ENCODE data around the gene USP15. TPM values are rescaled to one million over a fixed set of nuclear protein-coding genes. Genes with fewer than 3 reads are reported as not detected.

USP15 gene
- total RNA-seq, 1 experiment from 2014 or later = 36.6 TPM

DNA sequence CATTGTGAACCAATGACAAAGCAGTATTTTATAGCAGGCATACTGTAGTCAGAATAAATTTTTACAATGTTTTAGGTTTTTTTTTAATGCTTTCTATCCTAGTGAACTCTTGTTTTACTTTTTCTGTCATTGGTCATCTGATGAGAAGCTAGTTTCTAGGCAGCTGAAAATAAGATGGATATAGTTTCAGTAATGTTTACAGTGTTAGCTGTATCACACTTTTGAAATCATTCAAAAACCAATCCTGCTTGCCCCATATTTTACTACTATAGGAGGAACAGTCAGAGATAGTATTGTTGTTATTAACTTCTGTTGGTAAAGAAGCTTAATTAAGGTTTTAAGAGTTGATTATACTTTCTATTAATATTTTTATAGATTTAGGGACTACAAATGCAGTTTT is 24.5 kb downstream of the USP15 start:
- H3K4me3 ChIP-seq = no peak overlapping the region
- no peak overlapping the region for H3K27ac ChIP-seq
- no peaks in the 10 kb centered on the region for H3K9me3 ChIP-seq (replicated peaks)
- DNase-seq = no peak
- no peaks in the 10 kb centered on the region for H3K36me3 ChIP-seq
- no peaks in the 10 kb centered on the region for H3K27me3 ChIP-seq
- no peaks in the 10 kb centered on the region for H3K4me1 ChIP-seq

DNA sequence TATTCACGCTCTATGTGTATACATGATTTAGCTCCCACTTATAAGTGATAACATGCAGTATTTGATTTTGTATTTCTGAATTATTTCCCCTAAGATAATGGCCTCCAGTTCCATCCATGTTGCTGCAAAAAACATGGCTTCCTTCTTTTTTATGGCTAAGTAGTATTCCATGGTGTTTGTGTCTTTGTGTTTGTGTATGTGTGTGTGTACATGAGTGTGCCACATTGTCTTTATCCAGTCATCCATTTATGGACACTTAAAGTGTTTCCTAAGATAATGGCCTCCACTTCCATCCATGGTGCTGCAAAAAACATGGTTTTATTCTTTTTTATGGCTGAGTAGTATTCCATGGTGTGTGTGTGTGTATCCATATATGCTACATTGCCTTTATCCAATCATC is 25.1 kb downstream of the USP15 start:
- Histone ChIP-seq H3K36me3 (no peaks in the 10 kb centered on the region), H3K27me3 (no peaks in the 10 kb centered on the region), H3K27ac (no peak overlapping the region), H3K9me3 (replicated peaks) (no peaks in the 10 kb centered on the region), H3K4me1 (no peaks in the 10 kb centered on the region), H3K4me3 (no peak overlapping the region)
- no peak for DNase-seq

DNA sequence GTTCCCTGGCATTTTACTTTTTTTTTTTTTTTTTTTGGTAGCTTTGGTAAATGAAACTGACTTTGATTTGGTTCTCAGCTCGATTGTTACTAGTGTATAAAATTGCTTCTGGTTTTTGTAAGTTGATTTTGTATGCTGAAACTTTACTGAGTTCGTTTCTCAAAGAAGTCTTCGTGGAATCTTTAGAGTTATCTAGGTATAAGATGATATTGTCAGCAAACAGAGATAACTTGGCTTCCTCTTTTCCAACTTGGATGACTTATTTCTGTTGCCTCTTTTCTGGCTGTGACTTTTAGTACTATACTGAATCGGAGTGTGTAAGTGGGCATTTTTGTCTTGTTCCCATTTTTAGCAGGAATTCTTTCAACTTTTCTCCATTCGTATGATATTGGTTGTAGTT is 28.1 kb downstream of the USP15 start:
- no peaks in the 10 kb centered on the region for H3K9me3 ChIP-seq (replicated peaks)

DNA sequence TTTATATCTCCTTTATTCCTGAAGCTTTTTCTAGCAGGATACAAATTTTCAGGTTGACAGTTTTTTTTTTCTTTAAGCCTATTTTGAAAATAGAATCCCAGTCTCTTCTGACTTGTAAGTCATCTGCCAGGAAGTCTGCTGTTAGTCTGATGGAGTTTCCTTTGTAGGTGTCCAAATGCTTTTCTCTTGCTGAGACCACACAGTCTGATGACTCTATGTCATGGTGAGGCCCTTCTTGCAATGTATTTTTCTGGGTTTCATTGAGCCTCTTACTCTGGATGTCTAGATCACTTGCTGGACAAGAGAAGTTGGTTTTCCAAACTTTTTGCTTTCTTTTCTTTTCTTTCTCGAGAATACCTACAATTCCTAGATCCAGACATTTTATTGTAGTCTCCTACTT is 30.6 kb downstream of the USP15 start:
- no peak for DNase-seq
- Histone ChIP-seq H3K27me3 (no peaks in the 10 kb centered on the region), H3K36me3 (peaks cover 8% of the 10 kb centered on the region), H3K9me3 (replicated peaks) (no peaks in the 10 kb centered on the region), H3K4me1 (no peaks in the 10 kb centered on the region), H3K27ac (no peak overlapping the region), H3K4me3 (no peak overlapping the region)

More for the DNA sequence above, 28.1 kb downstream of the USP15 start:
- Histone ChIP-seq H3K4me3 (no peak overlapping the region), H3K27ac (no peak overlapping the region), H3K36me3 (no peaks in the 10 kb centered on the region), H3K4me1 (no peaks in the 10 kb centered on the region), H3K27me3 (no peaks in the 10 kb centered on the region)
- DNase-seq = no peak

DNA sequence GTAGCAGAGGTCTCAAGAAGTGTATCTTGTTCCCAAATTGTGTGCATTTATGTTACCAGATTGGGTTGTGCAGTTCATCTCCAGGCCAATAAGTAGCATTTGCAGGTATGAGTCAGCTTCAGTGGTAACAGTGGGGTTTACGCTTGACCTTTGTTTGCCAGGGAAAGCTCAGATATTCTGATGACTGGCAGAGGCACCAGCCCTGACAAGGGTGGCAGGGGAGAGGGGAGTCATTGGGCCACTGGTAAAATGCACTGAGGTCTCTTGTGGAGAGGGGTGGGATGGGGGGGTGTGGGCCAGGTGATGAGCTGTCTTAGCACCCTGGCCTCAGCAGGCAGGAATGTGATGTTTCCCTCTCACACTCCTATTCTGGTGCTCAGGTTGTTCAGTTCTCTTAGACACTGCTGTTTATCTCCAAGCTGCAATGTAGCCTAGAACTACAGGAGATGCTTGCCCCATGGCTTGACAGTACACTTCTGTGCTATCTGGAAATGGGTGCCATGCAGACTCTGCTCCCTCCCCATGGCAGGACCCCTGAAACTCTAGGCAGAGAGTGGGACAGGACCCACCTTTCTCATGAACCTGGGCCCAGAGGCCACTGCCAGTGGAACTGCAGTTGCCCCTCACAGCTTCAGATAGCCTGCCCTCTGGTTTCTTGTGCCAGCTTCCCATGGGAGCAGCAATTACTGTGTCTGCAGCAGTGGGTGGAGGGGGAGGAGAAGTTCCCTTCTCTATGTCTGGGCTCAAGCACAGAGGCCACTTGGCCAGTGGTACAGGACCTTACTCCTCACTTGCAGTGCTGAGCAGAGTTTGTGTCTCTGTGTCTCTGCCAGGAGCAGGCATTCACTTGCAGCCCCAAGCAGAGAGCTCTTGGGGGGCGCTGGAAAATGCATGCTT is 31.9 kb downstream of the USP15 start:
- H3K27ac ChIP-seq = no peak overlapping the region
- no peak for DNase-seq
- H3K36me3 ChIP-seq = peaks cover 13% of the 10 kb centered on the region
- H3K9me3 ChIP-seq (replicated peaks) = no peaks in the 10 kb centered on the region
- no peaks in the 10 kb centered on the region for H3K4me1 ChIP-seq
- H3K27me3 ChIP-seq = no peaks in the 10 kb centered on the region
- H3K4me3 ChIP-seq = no peak overlapping the region

DNA sequence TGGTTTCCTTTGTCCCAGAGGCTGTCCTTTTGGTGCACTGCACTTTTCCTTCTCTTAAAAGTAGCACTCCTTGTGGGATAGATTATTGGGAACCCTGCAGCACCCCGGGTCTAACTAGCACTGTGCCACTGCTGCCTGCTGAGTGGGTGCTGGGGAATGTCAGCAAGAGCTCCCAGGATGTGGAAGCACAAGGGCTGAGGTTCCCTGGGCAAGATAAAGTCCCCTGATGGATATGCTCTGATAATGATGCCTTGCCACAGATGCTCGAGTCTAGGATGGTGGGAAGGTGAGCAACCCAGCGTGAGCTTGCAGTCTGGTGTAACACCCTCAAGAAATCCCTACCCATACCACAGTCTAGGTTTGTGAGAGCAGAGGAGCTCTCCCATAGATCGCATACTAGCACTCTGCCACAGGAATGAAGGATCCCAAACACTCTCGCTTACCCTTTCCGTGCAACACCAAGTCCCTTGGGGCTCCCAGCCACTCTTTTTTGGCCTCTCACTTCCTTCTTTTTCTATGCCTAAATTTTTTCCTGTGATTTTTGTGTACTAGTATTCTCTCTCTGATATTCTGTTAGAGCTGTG is 32.6 kb downstream of the USP15 start:
- no peaks in the 10 kb centered on the region for H3K27me3 ChIP-seq
- no peaks in the 10 kb centered on the region for H3K4me1 ChIP-seq
- H3K9me3 ChIP-seq (replicated peaks) = no peaks in the 10 kb centered on the region
- no peak overlapping the region for H3K27ac ChIP-seq
- peaks cover 15% of the 10 kb centered on the region for H3K36me3 ChIP-seq
- DNase-seq = no peak
- H3K4me3 ChIP-seq = no peak overlapping the region

DNA sequence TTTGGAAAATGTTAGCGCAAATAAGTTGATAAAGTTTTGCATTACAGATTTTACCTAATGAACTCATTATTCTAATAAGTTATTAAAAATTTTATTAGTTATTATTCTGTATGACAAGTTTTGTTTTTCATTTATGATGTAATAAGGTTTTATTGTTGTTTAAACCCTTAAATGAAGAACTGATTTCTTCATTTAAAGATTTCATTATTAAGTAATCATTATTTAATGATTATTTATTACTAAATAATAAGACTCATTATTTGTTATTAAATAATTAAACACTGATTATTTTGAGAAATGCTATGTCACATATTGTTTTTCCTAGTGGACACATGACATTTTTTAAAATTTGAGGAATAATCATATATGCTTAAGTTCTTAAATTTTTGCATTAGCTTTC is 34.2 kb downstream of the USP15 start:
- Histone ChIP-seq H3K4me1 (no peaks in the 10 kb centered on the region), H3K27ac (no peak overlapping the region), H3K36me3 (peaks cover 15% of the 10 kb centered on the region), H3K9me3 (replicated peaks) (no peaks in the 10 kb centered on the region), H3K27me3 (no peaks in the 10 kb centered on the region), H3K4me3 (no peak overlapping the region)
- DNase-seq = no peak

DNA sequence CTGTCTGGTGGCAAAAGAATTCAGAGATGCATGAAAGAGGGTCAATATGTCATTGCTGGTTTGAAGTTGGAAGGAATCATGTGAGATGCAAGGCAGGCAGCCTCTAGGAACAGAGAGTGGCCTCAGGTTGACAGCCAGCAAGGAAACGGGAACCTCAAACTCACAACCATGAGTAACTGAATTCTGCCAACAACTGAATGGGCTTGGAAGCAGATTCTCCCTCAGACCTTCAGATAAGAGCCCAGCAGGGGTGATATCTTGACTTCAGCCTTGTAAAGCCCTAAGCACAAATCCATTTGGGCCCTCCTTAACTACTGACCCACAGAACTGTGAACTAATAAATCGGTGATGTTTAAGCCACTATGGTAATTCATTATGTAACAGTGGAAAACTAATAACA is 35.8 kb downstream of the USP15 start:
- no peaks in the 10 kb centered on the region for H3K4me1 ChIP-seq
- DNase-seq = no peak
- H3K36me3 ChIP-seq = peaks cover 15% of the 10 kb centered on the region
- H3K27ac ChIP-seq = no peak overlapping the region
- no peaks in the 10 kb centered on the region for H3K9me3 ChIP-seq (replicated peaks)
- no peak overlapping the region for H3K4me3 ChIP-seq
- no peaks in the 10 kb centered on the region for H3K27me3 ChIP-seq

DNA sequence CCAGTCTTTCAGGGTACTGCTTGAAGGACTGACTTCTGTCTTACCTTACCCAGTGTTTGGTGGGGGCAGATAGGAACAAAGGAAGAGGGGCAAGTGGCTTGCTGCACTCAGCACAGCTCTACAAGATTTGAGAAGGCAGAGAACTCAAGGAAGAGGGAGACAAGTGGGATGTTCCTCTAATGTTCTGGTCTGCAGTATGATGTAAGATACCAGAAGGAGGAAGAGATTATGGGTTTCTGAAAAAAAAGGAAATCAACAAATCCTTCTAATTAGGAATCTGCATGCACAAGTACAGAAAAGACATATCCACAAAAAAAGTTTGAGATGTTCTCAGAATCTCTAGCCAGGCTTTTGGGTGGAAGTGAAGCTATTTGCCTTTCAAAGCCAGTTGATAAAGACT is 37.1 kb downstream of the USP15 start:
- H3K4me1 ChIP-seq = no peaks in the 10 kb centered on the region
- H3K9me3 ChIP-seq (replicated peaks) = no peaks in the 10 kb centered on the region
- H3K27me3 ChIP-seq = no peaks in the 10 kb centered on the region
- H3K4me3 ChIP-seq = no peak overlapping the region
- no peak for DNase-seq
- H3K27ac ChIP-seq = no peak overlapping the region
- H3K36me3 ChIP-seq = peaks cover 15% of the 10 kb centered on the region

DNA sequence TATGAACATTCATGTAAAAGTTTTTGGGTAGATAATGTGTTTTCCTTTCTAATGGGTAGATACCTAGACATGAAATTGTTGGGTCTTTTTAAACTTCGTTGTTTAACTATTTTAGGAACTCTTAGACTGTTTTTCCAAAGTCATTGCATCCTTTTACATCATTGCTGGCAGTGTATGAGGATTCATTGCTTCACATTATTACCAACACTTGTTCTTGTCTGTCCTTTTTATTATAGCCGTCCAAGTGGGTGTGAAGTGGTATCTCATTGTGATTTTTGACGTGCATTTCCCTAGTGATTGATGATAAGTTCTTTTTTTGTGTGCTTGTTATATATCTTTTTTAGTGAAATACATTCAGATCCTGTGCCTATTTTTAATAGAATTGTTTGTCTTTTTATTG is 39.4 kb downstream of the USP15 start:
- Histone ChIP-seq H3K4me1 (no peaks in the 10 kb centered on the region), H3K4me3 (no peak overlapping the region), H3K27me3 (no peaks in the 10 kb centered on the region), H3K27ac (no peak overlapping the region), H3K36me3 (peaks cover 35% of the 10 kb centered on the region), H3K9me3 (replicated peaks) (no peaks in the 10 kb centered on the region)
- DNase-seq = no peak

DNA sequence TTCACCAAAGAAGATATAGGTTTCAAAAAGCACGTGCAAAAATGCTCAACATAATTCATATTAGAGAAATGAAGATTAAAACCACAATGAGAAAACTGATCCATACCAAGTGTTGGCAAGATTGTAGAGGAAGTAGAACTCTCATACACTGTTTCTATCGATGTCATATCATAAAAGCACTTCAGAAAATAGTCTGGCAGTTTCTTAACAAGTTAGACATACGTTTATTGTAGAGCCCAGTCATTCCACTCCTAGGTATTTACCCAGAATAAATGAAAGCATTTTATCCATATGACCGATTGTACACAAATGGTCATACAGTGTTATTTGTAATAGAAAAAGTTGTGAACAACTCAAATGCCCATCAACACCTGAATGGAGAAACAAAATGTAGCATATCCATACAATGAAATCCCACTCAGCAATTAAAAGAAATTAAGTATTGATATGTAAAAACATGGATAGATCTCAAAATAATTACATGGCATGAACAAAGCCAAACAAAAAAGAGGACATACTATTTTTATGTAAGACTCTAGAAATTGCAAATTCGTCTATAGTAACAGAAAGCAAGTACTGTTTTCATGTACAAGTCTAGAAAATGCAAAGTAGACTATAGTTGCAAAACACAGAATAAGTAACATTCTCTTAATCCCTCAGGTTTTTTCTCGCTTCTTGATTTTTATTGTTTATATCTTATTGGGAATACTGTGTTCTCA is 41.0 kb downstream of the USP15 start:
- DNase-seq = no peak
- H3K27me3 ChIP-seq = no peaks in the 10 kb centered on the region
- H3K36me3 ChIP-seq = peaks cover 36% of the 10 kb centered on the region
- H3K4me1 ChIP-seq = no peaks in the 10 kb centered on the region
- no peak overlapping the region for H3K4me3 ChIP-seq
- H3K27ac ChIP-seq = no peak overlapping the region
- no peaks in the 10 kb centered on the region for H3K9me3 ChIP-seq (replicated peaks)

DNA sequence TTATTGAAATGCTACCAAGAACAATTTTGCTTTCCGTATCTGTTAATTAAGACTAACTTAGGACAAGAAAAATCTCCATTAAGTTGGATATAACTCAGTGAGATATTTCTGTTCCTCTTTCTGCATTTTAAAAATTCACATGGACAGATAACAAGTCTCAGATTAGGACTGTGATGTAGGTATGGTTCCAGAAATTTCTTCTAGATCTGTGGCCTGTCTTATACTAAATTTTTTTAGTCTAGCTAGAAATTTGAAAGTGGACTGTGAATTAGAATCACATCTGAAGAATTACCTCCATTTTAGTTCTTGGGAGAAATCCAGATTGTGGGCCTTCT is 41.6 kb downstream of the USP15 start:
- H3K9me3 ChIP-seq (replicated peaks) = no peaks in the 10 kb centered on the region
- peaks cover 38% of the 10 kb centered on the region for H3K36me3 ChIP-seq
- H3K27ac ChIP-seq = no peak overlapping the region
- DNase-seq = no peak
- no peak overlapping the region for H3K4me3 ChIP-seq
- H3K4me1 ChIP-seq = no peaks in the 10 kb centered on the region
- no peaks in the 10 kb centered on the region for H3K27me3 ChIP-seq

DNA sequence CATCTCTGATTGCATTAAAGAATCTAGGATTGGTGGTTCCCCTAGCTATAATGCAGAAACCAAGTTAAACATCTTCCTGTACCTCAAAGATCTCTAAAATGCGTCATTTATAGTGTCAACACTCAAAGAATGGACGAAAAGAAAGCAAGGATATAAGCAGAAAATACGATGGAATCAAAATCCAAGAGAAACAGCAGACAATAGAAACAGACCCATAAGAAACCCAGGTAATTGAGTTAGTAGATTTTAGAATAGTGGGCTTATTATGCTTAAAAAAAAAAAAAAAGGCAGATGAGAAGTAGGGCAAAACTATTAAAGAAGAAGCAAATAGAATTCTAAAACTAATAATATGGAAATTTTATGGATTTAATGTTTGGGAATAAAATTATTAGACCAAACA is 44.4 kb downstream of the USP15 start:
- Histone ChIP-seq H3K27ac (no peak overlapping the region), H3K9me3 (replicated peaks) (no peaks in the 10 kb centered on the region), H3K4me3 (no peak overlapping the region), H3K36me3 (peaks cover 39% of the 10 kb centered on the region), H3K4me1 (no peaks in the 10 kb centered on the region), H3K27me3 (no peaks in the 10 kb centered on the region)
- DNase-seq = no peak

DNA sequence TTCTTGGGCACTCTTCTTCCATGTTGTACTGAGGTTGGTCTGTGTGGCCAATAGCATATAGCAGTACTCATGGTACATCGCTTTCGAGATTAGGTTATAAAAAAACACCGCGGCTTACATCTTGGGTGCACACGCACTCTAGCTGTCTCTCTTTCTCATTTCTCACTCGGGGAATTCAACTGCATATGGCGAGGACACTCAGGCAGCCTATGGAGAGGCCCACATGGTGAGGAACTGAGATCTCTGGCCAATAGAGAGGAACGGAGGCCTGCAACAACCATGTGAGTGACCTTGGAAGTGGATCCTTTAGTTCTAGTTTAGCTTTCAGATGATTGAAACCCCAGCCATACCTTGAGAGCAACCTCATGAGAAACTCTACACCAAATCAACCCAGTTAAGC is 45.6 kb downstream of the USP15 start:
- DNase-seq = no peak
- no peak overlapping the region for H3K4me3 ChIP-seq
- H3K9me3 ChIP-seq (replicated peaks) = no peaks in the 10 kb centered on the region
- no peak overlapping the region for H3K27ac ChIP-seq
- H3K4me1 ChIP-seq = no peaks in the 10 kb centered on the region
- H3K27me3 ChIP-seq = no peaks in the 10 kb centered on the region
- H3K36me3 ChIP-seq = peaks cover 39% of the 10 kb centered on the region
